HEK293 (cell line): ENCODE measurements around the gene CLMN.

ENCODE experiments used
- CTCF ChIA-PET: fragments of 350-600 bp; formaldehyde crosslinking; extraction: SDS; loops from one replicate; lab custom pipeline; 2021; ENCODE audit warnings: antibody characterized with exemption; lab: Yijun Ruan, JAX
- POLR2A ChIA-PET: fragments of 300-600 bp; formaldehyde crosslinking; extraction: SDS; loops from one replicate; lab custom pipeline; 2020; ENCODE audit warnings: antibody characterized with exemption, inconsistent platforms; lab: Yijun Ruan, JAX
- H3K27ac ChIP-seq: fragments of 200-500 bp; sonication (Bioruptor generic); 2 replicates; pipeline ENCODE4 v1.5.1; 2014; ENCODE audit warnings: low read depth, low read length, control low read depth, inconsistent platforms; ENCODE audit errors: extremely low read depth
- H3K36me3 ChIP-seq, 2 experiments: fragments of 200-500 bp in 1 of 2; sonication (Bioruptor generic) in 1 of 2; 1 replicate in 1 of 2; 2 replicates in 1 of 2; pipeline ENCODE4 v1.5.1; 2014 to 2017; ENCODE audit warnings: inconsistent platforms in 2 of 2, low read length in 2 of 2; ENCODE audit not compliant: control insufficient read depth in 2 of 2, insufficient read depth in 1 of 2
- H3K4me1 ChIP-seq: fragments of 200-500 bp; sonication (Bioruptor generic); 2 replicates; pipeline ENCODE4 v1.5.1; 2014; ENCODE audit warnings: mild to moderate bottlenecking, low read length, inconsistent platforms; ENCODE audit not compliant: control insufficient read depth, insufficient read depth
- H3K4me3 ChIP-seq: 2 replicates; pipeline ENCODE4 v1.5.1; 2011; ENCODE audit warnings: low read depth, mild to moderate bottlenecking, control low read depth, low read length, moderate library complexity
- H3K9me3 ChIP-seq: fragments of 200-500 bp; sonication (Bioruptor generic); 2 replicates; pipeline ENCODE4 v1.5.1; 2014; ENCODE audit warnings: low read depth, low read length, inconsistent platforms; ENCODE audit not compliant: control insufficient read depth, insufficient read depth
- GLIS1 ChIP-seq: fragments of 450-650 bp; formaldehyde crosslinking; IDR thresholded peaks from 2 replicates; pipeline ENCODE4 v1.5.1; 2016; ENCODE audit warnings: missing biosample characterization, missing genetic modification characterization
- PBX3 ChIP-seq: sonication (generic); formaldehyde crosslinking; IDR thresholded peaks from 2 replicates; pipeline ENCODE4 v1.8.1; 2022; ENCODE audit warnings: mild to moderate bottlenecking, moderate library complexity, missing genetic modification reagents
- RBAK ChIP-seq: fragments of 450-650 bp; formaldehyde crosslinking; IDR thresholded peaks from 2 replicates; pipeline ENCODE4 v1.5.1; 2016; ENCODE audit warnings: missing biosample characterization, missing genetic modification characterization
- SCRT1 ChIP-seq: fragments of 450-650 bp; formaldehyde crosslinking; IDR thresholded peaks from 2 replicates; pipeline ENCODE4 v1.5.1; 2016; ENCODE audit warnings: missing biosample characterization, missing genetic modification characterization, borderline replicate concordance
- ZFP69B ChIP-seq: fragments of 450-650 bp; formaldehyde crosslinking; IDR thresholded peaks from 2 replicates; pipeline ENCODE4 v1.5.1; 2016; ENCODE audit warnings: missing biosample characterization, missing genetic modification characterization
- ZNF133 ChIP-seq: fragments of 450-650 bp; formaldehyde crosslinking; IDR thresholded peaks from 2 replicates; pipeline ENCODE4 v1.5.1; 2016; ENCODE audit warnings: missing biosample characterization, missing genetic modification characterization
- ZNF148 ChIP-seq: fragments of 450-650 bp; formaldehyde crosslinking; IDR thresholded peaks from 2 replicates; pipeline ENCODE4 v1.5.0; 2017; ENCODE audit warnings: missing biosample characterization, missing genetic modification characterization, borderline replicate concordance
- ZNF155 ChIP-seq: fragments of 450-650 bp; formaldehyde crosslinking; IDR thresholded peaks from 2 replicates; pipeline ENCODE4 v1.5.1; 2016; ENCODE audit warnings: missing biosample characterization, missing genetic modification characterization
- ZNF239 ChIP-seq: fragments of 450-650 bp; formaldehyde crosslinking; IDR thresholded peaks from 2 replicates; pipeline ENCODE4 v1.5.1; 2016; ENCODE audit warnings: missing biosample characterization, missing genetic modification characterization
- ZNF24 ChIP-seq: fragments of 450-650 bp; formaldehyde crosslinking; IDR thresholded peaks from 2 replicates; pipeline ENCODE4 v1.5.1; 2016; ENCODE audit warnings: missing biosample characterization, missing genetic modification characterization
- ZNF280D ChIP-seq: fragments of 450-650 bp; formaldehyde crosslinking; IDR thresholded peaks from 2 replicates; pipeline ENCODE4 v1.5.1; 2016; ENCODE audit warnings: missing biosample characterization, missing genetic modification characterization
- ZNF311 ChIP-seq: fragments of 450-650 bp; formaldehyde crosslinking; IDR thresholded peaks from 2 replicates; pipeline ENCODE4 v1.5.1; 2017; ENCODE audit warnings: missing biosample characterization, missing genetic modification characterization, borderline replicate concordance
- ZNF37A ChIP-seq: fragments of 450-650 bp; IDR thresholded peaks from 2 replicates; pipeline ENCODE4 v1.5.1; 2018; ENCODE audit warnings: missing biosample characterization, missing genetic modification characterization
- ZNF391 ChIP-seq: fragments of 450-650 bp; formaldehyde crosslinking; IDR thresholded peaks from 2 replicates; pipeline ENCODE4 v1.5.1; 2016; ENCODE audit warnings: low read depth, missing biosample characterization, missing genetic modification characterization, borderline replicate concordance
- ZNF426 ChIP-seq: fragments of 450-650 bp; formaldehyde crosslinking; IDR thresholded peaks from 2 replicates; pipeline ENCODE4 v1.5.1; 2017; ENCODE audit warnings: missing biosample characterization, missing genetic modification characterization, mild to moderate bottlenecking, inconsistent platforms, moderate library complexity
- ZNF433 ChIP-seq: fragments of 450-650 bp; formaldehyde crosslinking; IDR thresholded peaks from 2 replicates; pipeline ENCODE4 v1.5.1; 2016; ENCODE audit warnings: missing biosample characterization, missing genetic modification characterization, low read depth
- ZNF639 ChIP-seq: fragments of 450-650 bp; formaldehyde crosslinking; IDR thresholded peaks from 2 replicates; pipeline ENCODE4 v1.5.1; 2016; ENCODE audit warnings: missing biosample characterization, missing genetic modification characterization
- ZNF654 ChIP-seq: fragments of 450-650 bp; formaldehyde crosslinking; IDR thresholded peaks from 2 replicates; pipeline ENCODE4 v1.5.1; 2016; ENCODE audit warnings: low read depth, missing biosample characterization, missing genetic modification characterization
- ZNF791 ChIP-seq: fragments of 450-650 bp; formaldehyde crosslinking; IDR thresholded peaks from 2 replicates; pipeline ENCODE4 v1.5.1; 2016; ENCODE audit warnings: missing biosample characterization, missing genetic modification characterization
- ZNF843 ChIP-seq: fragments of 450-650 bp; formaldehyde crosslinking; IDR thresholded peaks from 2 replicates; pipeline ENCODE4 v1.5.1; 2016; ENCODE audit warnings: missing biosample characterization, missing genetic modification characterization
- ZXDB ChIP-seq: fragments of 450-650 bp; formaldehyde crosslinking; IDR thresholded peaks from 2 replicates; pipeline ENCODE4 v1.5.1; 2016; ENCODE audit warnings: missing biosample characterization, missing genetic modification characterization

Gene CLMN

GRCh38 chr14:95250140-95250769 is 69.5 kb downstream of the CLMN start:
- POLR2A ChIA-PET = no interaction called here
- no peak for TF ChIP-seq ZNF239 (tag by site-specific recombination)
- no peak for TF ChIP-seq ZNF391 (tag by site-specific recombination)
- no peak for TF ChIP-seq ZNF37A (tag by site-specific recombination)
- TF ChIP-seq ZNF654 = no peak
- no peak for TF ChIP-seq ZNF155 (tag by site-specific recombination)
- no peak for TF ChIP-seq ZNF280D (tag by site-specific recombination)
- TF ChIP-seq ZNF433 (tag by site-specific recombination) = no peak
- no peak for TF ChIP-seq ZNF639 (tag by site-specific recombination)
- no peak for TF ChIP-seq RBAK (tag by site-specific recombination)
- CTCF ChIA-PET = no interaction called here
- peaks cover 4% of the 10 kb centered on the region; the same call in 1 of the 2 replicates for H3K4me1 ChIP-seq
- H3K36me3 ChIP-seq = no peaks in the 10 kb centered on the region
- H3K9me3 ChIP-seq = no peaks in the 10 kb centered on the region
- no peak overlapping the region for H3K4me3 ChIP-seq
- H3K27ac ChIP-seq = no peak overlapping the region

- H3K4me1 ChIP-seq = 0 out of 2 replicates have a peak, but pooled peaks cover 2% of the 10 kb centered on the region
- POLR2A ChIA-PET = interaction anchor here (0.7 kb wide), 1 partner anchor 11 kb away, joined by 3 read pairs; no protein-coding TSS in a partner anchor
- H3K9me3 ChIP-seq = no peaks in the 10 kb centered on the region
- no peak for TF ChIP-seq ZNF311 (tag by site-specific recombination)
- TF ChIP-seq ZFP69B (tag by site-specific recombination) = no peak
- peak; percentile 83 for TF ChIP-seq GLIS1 (tag by site-specific recombination)
- TF ChIP-seq ZXDB = no peak
- TF ChIP-seq, all 188 proteins: peak for 1
- CTCF ChIA-PET = interaction anchor here (0.6 to 1.3 kb wide), 4 partner anchors 9 to 184 kb away, joined by 3 to 5 read pairs (median 4); no protein-coding TSS in a partner anchor
- H3K36me3 ChIP-seq = no peaks in the 10 kb centered on the region
- no peak overlapping the region for H3K4me3 ChIP-seq
- no peak overlapping the region for H3K27ac ChIP-seq
These were observed 71.3 kb downstream of the CLMN start for GRCh38 chr14:95248432-95248831.

GRCh38 chr14:95246870-95247269 is 72.8 kb downstream of the CLMN start:
- Histone ChIP-seq H3K9me3 (no peaks in the 10 kb centered on the region), H3K36me3 (no peaks in the 10 kb centered on the region), H3K4me3 (no peak overlapping the region), H3K4me1 (0 out of 2 replicates have a peak, but pooled peaks cover 2% of the 10 kb centered on the region), H3K27ac (no peak overlapping the region)
- CTCF ChIA-PET = no interaction called here
- POLR2A ChIA-PET = interaction anchor here (0.5 kb wide), 1 partner anchor 240 kb away, joined by 3 read pairs; no protein-coding TSS in a partner anchor
- TF ChIP-seq ZNF133 = no peak
- no peak for TF ChIP-seq PBX3 (CRISPR knock-in tag)
- no peak for TF ChIP-seq SCRT1 (tag by site-specific recombination)
- no peak for TF ChIP-seq ZNF24 (tag by site-specific recombination)
- TF ChIP-seq ZNF148 (tag by site-specific recombination) = no peak
- no peak for TF ChIP-seq ZNF791 (tag by site-specific recombination)
- no peak for TF ChIP-seq ZNF426 (tag by site-specific recombination)
- TF ChIP-seq ZNF843 (tag by site-specific recombination) = no peak
